ENCODE measurements around the gene SLC4A5. TPM values are rescaled to one million over a fixed set of nuclear protein-coding genes. Genes with fewer than 3 reads are reported as not detected.
"Not testable (repeated sequence)": the region's sequence is repeated elsewhere in the genome, so short reads cannot be mapped to it uniquely, and the experiment has no call there.

The SLC4A5 gene
- total RNA-seq, 4 donors from 2014 or later, result 18.3 to 94.5 (median 59.8) TPM

DNA sequence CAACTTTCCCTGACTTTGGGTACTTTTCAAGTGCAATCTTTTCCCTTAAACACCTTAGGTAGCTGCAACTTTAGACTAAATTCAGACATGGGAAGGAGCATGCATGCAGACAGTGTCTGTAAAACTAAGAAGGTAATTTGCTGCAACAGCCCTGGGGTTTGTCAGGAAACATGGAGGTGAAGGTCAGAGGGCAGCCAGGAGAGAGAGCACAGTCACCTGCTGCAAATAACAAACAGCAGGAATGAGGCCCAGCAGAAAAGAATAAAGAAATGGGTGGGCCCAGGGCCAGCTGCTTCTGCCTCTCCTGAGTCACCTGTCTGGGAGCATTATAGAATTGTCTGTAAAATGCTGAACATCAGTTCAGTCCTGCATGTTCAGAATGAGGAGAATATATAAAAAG lies 109.6 kb downstream of the SLC4A5 start:
- no peaks in the 10 kb centered on the region for H3K9me3 ChIP-seq
- no peak overlapping the region for H3K4me3 ChIP-seq (replicated peaks in 1 of 3)
- TF ChIP-seq POLR2A (IDR thresholded peaks at IDR 0.05), result no peak
- TF ChIP-seq, protein P1, sequence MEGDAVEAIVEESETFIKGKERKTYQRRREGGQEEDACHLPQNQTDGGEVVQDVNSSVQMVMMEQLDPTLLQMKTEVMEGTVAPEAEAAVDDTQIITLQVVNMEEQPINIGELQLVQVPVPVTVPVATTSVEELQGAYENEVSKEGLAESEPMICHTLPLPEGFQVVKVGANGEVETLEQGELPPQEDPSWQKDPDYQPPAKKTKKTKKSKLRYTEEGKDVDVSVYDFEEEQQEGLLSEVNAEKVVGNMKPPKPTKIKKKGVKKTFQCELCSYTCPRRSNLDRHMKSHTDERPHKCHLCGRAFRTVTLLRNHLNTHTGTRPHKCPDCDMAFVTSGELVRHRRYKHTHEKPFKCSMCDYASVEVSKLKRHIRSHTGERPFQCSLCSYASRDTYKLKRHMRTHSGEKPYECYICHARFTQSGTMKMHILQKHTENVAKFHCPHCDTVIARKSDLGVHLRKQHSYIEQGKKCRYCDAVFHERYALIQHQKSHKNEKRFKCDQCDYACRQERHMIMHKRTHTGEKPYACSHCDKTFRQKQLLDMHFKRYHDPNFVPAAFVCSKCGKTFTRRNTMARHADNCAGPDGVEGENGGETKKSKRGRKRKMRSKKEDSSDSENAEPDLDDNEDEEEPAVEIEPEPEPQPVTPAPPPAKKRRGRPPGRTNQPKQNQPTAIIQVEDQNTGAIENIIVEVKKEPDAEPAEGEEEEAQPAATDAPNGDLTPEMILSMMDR (IDR thresholded peaks at IDR 0.05), result no peak
- H3K4me1 ChIP-seq, result no peaks in the 10 kb centered on the region
- no peak overlapping the region for H3K27ac ChIP-seq
- peaks cover 0 to 4% of the 10 kb centered on the region in 2 donors for H3K36me3 ChIP-seq
- H3K27me3 ChIP-seq, result no peaks in the 10 kb centered on the region
- intact Hi-C loops (cut with DNase I), result no loop called here
- DNase-seq, result no peak

DNA sequence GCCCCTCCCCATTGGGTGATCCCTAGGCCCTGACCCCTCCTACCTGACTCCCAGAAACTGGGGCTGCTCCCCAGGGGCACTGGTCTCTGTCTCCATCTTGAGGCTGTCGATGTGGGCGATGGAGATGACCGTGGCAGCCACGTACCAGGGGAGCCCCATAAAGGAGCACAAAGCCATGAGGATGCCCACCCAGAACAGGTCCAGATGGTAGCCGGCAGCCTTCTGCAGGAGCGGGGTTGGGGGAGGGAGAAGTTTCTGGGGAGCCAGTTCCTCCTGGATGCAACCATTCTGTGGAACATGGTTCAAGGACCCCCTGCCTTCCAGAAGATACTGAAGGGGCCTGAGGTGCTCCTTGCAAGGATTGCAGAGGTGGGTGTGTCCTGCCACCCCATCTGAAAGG lies 110.8 kb downstream of the SLC4A5 start:
- intact Hi-C loops (cut with DNase I), result no loop called here
- H3K9me3 ChIP-seq, result no peaks in the 10 kb centered on the region
- WGBS, 2 donors, result 89 to 93% methylated on average over 4 to 6 of the region's 6 CpGs
- no peaks in the 10 kb centered on the region for H3K4me1 ChIP-seq
- no peaks in the 10 kb centered on the region for H3K27me3 ChIP-seq
- peaks cover 0 to 4% of the 10 kb centered on the region in 2 donors for H3K36me3 ChIP-seq
- H3K4me3 ChIP-seq (replicated peaks in 1 of 3), result no peak overlapping the region
- DNase-seq, result no peak
- H3K27ac ChIP-seq, result no peak overlapping the region
- TF ChIP-seq POLR2A (IDR thresholded peaks at IDR 0.05), result no peak
- TF ChIP-seq, protein P1 (IDR thresholded peaks at IDR 0.05), result no peak

DNA sequence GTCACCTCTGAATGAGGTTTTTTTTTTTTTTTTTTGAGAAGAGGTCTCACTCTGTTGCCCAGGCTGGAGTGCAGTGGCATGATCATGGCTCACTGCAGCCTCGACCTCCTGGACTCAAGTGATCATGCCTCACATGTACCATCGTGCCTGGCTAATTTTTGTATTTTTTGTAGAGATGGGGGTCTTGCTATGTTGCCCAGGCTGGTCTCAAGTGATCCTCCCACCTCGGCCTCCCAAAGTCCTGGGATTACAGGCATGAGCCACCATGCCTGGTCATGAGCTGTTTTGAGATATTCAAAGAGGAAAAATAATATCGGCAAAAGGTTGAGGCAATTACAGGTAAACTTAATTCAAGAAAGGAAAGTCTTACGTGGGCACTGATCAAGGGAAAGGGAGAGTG lies 113.4 kb downstream of the SLC4A5 start:
- H3K36me3 ChIP-seq, result not testable (repeated sequence)

DNA sequence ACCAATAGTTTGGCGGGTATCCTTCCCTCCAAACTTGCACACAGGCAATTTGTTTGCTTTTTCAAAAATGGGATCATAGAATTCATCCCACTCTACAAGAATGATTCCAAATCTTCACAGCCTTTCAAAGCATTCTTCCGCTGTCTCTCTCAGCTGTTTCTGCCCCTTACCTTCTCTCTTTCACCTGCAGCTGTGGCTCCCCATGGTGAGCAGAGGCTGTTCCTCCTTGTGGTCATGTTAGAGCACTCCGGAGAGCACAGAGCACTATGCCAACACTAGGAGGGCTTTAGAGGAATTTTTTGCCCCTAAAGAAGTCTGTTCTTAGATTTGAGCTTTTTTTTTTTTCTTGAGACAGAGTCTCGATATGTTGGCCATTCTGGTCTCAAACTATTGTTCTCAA lies 114.4 kb downstream of the SLC4A5 start:
- H3K27me3 ChIP-seq, result no peaks in the 10 kb centered on the region
- no peak overlapping the region for H3K27ac ChIP-seq
- no peak for DNase-seq
- H3K36me3 ChIP-seq, result no peaks in the 10 kb centered on the region
- H3K9me3 ChIP-seq, result no peaks in the 10 kb centered on the region
- no peak for TF ChIP-seq POLR2A (IDR thresholded peaks at IDR 0.05)
- TF ChIP-seq, protein P1 (IDR thresholded peaks at IDR 0.05), result no peak
- 89 to 92% methylated on average over 4 of the region's 4 CpGs for WGBS, 2 donors
- intact Hi-C loops (cut with DNase I), result no loop called here
- no peak overlapping the region for H3K4me3 ChIP-seq (replicated peaks in 1 of 3)
- no peaks in the 10 kb centered on the region for H3K4me1 ChIP-seq

More for the DNA sequence above, 113.4 kb downstream of the SLC4A5 start:
- intact Hi-C loops (cut with DNase I); H3K27me3 ChIP-seq; DNase-seq; H3K27ac ChIP-seq; H3K4me1 ChIP-seq; H3K4me3 ChIP-seq (replicated peaks in 1 of 3); H3K9me3 ChIP-seq: not testable (repeated sequence)
- 90 to 96% methylated on average over 5 of the region's 5 CpGs for WGBS, 2 donors

DNA sequence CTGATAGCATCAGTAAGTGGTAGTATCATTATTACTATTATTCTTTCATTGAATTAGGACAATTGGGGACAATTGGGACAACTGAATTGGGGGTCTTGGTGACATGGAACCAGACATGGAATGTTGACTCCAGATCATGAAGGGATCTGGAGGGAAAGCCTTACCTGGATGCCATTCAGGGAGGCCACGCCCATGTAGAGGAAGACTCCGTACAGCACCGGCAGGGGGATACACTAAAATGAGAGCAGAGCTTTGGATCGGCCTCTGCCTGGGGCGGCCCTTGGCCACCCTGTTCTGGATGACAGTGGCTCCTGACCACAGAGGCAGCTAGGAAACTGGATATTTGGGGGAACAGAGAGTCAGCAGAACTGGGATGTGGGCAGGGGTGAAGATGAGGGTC lies 115.6 kb downstream of the SLC4A5 start:
- no peak for DNase-seq
- 93 to 96% methylated on average over 4 to 5 of the region's 5 CpGs for WGBS, 2 donors

More for the DNA sequence above, 115.6 kb downstream of the SLC4A5 start:
- Histone ChIP-seq H3K27me3 (no peaks in the 10 kb centered on the region), H3K9me3 (no peaks in the 10 kb centered on the region), H3K4me1 (no peaks in the 10 kb centered on the region), H3K36me3 (no peaks in the 10 kb centered on the region), H3K4me3 (replicated peaks in 1 of 3) (no peak overlapping the region), H3K27ac (no peak overlapping the region)
- no peak for TF ChIP-seq POLR2A (IDR thresholded peaks at IDR 0.05)
- TF ChIP-seq, protein P1 (IDR thresholded peaks at IDR 0.05), result no peak
- intact Hi-C loops (cut with DNase I), result no loop called here

Data from thyroid gland (tissue), 4 donors.